ENCODE data around the gene MTA2. TPM values are rescaled to one million over a fixed set of nuclear protein-coding genes. Genes with fewer than 3 reads are reported as not detected.
A peak's percentile ranks its signal among the peaks of the same experiment; 100 is the strongest.
"Not testable (repeated sequence)": the region's sequence is repeated elsewhere in the genome, so short reads cannot be mapped to it uniquely, and the experiment has no call there.

MTA2 gene
- total RNA-seq, 1 donor from 2014 or later = 224 TPM

DNA sequence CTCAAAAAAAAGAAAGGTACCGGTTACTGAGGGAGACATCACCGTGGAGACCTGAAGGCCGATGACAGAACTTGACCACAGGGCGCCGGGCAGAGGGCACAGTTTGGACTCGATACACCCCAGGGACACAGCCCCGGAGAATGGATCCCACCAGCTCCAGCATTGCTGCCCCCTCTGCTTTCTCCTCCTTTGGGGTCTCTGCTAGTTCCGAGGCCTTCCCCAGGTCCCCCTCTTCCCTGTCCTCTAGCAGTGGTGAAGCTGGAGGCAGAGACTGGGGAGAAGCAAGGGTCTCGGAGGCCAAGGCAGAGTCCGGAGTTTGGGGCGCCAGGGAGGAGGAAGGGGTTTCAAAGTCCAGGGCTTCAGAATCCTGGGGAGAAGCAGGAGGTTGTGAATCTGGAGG, 23.1 kb downstream of the MTA2 start:
- intact Hi-C loops (cut with micrococcal nuclease) = no loop called here
- no peaks in the 10 kb centered on the region for H3K27me3 Mint-ChIP-seq (ENCODE audit: insufficient read depth)
- peaks cover 6% of the 10 kb centered on the region for H3K4me1 Mint-ChIP-seq (ENCODE audit: low read depth)
- DNase-seq (ENCODE audit: low spot score) = no peak
- H3K27ac Mint-ChIP-seq = no peak overlapping the region
- H3K4me3 Mint-ChIP-seq = no peak overlapping the region
- peaks cover 29% of the 10 kb centered on the region for H3K36me3 Mint-ChIP-seq (ENCODE audit: low read depth)
- no peaks in the 10 kb centered on the region for H3K9me3 Mint-ChIP-seq

GRCh38 chr11:62577046-62577714, 24.5 kb downstream of the MTA2 start:
- peaks cover 17% of the 10 kb centered on the region for H3K4me1 Mint-ChIP-seq (ENCODE audit: low read depth)
- no peak overlapping the region for H3K4me3 Mint-ChIP-seq
- no peaks in the 10 kb centered on the region for H3K9me3 Mint-ChIP-seq
- intact Hi-C loops (cut with micrococcal nuclease) = no loop called here
- no peak overlapping the region for H3K27ac Mint-ChIP-seq
- H3K36me3 Mint-ChIP-seq (ENCODE audit: low read depth) = peaks cover 40% of the 10 kb centered on the region
- DNase-seq (ENCODE audit: low spot score) = no peak
- no peaks in the 10 kb centered on the region for H3K27me3 Mint-ChIP-seq (ENCODE audit: insufficient read depth)

DNA sequence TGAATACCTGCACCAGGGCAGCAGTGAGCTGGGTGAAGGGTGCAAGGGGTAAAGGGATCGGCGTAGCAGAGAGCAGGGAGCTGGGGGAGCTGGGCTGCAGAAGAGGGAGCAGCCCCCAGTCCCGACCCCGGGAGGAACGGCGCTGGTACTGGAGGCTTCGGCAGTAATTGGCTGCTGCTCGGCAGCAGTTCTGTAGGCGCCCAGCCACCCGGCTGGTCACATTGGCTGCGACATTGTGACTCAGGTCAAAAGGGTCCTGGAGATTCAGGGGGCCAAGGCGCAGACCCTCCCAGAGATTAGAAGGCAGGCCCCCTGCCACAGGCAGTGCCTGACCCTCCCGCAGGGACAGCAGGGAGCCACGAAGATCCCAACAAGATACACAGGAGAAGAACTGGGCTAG, 25.8 kb downstream of the MTA2 start:
- no peak overlapping the region for H3K4me3 Mint-ChIP-seq
- H3K27me3 Mint-ChIP-seq (ENCODE audit: insufficient read depth) = no peaks in the 10 kb centered on the region
- no peaks in the 10 kb centered on the region for H3K9me3 Mint-ChIP-seq
- DNase-seq (ENCODE audit: low spot score) = no peak
- peaks cover 46% of the 10 kb centered on the region for H3K36me3 Mint-ChIP-seq (ENCODE audit: low read depth)
- peaks cover 31% of the 10 kb centered on the region for H3K4me1 Mint-ChIP-seq (ENCODE audit: low read depth)
- intact Hi-C loops (cut with micrococcal nuclease) = no loop called here
- H3K27ac Mint-ChIP-seq = peak overlapping the region; percentile 50

DNA sequence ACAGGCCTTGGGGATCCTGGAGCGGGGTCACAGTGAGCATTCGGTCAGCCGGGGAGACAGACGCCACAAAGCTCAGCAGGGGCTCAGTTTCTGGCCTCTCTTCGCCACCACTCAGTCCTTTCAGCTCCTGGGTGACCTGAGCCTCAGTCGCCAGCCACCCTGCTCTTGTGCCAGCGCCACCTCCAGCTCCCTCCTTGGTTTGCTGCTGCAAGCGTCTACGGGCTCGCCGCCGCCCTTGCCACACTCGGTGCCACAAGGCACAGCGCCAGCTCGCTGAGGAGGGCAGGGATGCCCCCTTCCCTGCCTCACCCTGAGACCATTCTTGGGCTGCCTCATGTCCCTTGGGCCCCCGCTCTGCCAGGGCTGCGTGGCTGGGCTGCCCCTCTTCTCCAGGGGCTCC, 26.5 kb downstream of the MTA2 start:
- Mint-ChIP-seq H3K27ac (peak overlapping the region; percentile 92), H3K9me3 (no peaks in the 10 kb centered on the region), H3K36me3 (ENCODE audit: low read depth) (peaks cover 48% of the 10 kb centered on the region), H3K4me1 (ENCODE audit: low read depth) (peaks cover 35% of the 10 kb centered on the region), H3K27me3 (ENCODE audit: insufficient read depth) (no peaks in the 10 kb centered on the region), H3K4me3 (peak overlapping the region; percentile 98)
- DNase-seq (ENCODE audit: low spot score) = no peak
- intact Hi-C loops (cut with micrococcal nuclease) = no loop called here

DNA sequence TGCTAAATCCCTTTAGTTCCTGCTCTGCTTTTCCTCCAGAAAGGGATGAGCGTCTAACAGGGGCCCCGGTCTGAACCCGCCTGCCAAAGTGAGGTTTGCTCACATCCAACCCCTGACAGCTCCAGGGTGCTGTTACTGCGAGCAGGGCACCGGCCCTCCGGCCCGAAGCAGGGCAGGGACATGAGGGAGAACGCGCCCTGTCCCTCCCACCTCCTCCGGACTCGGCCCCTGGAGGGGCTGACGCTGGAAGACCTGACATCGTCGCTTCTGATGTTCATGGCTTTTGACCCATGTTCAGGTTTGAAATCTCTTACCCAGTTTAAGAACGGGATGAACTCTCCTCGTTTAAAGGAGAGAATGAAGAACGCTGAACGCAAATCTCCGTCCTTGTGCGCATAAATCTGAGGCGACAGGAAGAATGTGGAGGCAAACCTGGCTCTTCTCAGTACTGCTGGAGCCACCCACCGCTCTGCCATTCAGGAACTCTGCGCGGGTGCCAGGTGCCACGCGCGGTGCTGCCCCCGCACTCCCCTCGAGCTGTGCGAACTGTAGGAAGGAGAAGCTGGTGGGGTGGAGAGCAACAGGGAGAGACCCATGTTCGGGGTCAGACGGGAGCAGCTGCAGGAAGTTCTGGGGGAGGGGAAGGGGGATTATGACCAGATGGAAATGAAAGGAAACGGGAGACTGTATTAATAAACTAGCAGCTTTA, 27.1 kb downstream of the MTA2 start:
- peak overlapping the region; percentile 98 for H3K4me3 Mint-ChIP-seq
- H3K27me3 Mint-ChIP-seq (ENCODE audit: insufficient read depth) = no peaks in the 10 kb centered on the region
- no peaks in the 10 kb centered on the region for H3K9me3 Mint-ChIP-seq
- H3K36me3 Mint-ChIP-seq (ENCODE audit: low read depth) = peaks cover 54% of the 10 kb centered on the region
- H3K4me1 Mint-ChIP-seq (ENCODE audit: low read depth) = peaks cover 37% of the 10 kb centered on the region
- intact Hi-C loops (cut with micrococcal nuclease) = loop anchor here (1.0 to 5.0 kb wide), 4 partner anchors 72 to 308 kb away; partner anchors contain the start of genes GANAB and SLC3A2
- H3K27ac Mint-ChIP-seq = peak overlapping the region; percentile 92
- DNase-seq (ENCODE audit: low spot score) = no peak

DNA sequence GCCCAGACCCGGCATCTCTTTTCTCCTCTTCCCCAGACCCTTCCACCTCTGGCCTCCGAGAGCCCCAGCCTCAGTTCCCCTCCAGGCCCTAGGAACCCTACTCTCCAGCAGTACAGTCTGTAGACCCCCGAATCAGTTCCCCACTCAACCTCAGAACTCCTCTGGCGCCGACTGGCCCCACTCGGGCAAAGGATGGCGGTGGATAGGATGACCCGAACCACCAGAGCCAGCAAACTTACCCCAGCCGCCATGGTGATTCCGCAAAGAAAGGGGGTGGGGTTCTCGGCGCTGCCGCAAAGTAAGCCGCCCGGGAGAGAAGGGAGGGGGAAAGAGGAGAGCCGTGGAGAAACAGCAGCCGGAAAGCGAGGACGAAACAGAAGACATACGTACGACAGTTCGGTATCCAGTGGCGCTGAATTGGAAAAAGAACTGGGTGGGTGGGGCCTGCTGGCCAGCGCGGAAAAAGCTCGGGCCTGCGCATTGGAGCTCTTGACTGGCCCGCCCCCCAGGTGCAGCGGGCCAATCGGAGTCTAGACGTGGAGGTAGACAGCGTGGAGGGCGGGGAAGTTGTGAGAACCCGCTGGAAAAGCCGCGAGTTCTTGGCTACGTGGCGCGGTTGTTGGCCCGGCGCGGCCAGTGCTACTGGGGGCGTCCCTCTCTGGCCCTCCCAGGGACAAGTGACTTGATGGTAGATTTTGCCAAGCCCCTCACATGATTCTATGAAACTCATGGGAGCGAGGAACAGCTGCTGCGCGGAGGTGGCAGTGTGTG, 27.9 kb downstream of the MTA2 start, which contains the start of gene EEF1G:
Gene EEF1G, minus strand, starts transcription at position 300 of the 771 bp plus-strand sequence. Its CDS starts 49 bp downstream, at position 251.
- intact Hi-C loops (cut with micrococcal nuclease) = loop anchor here (1.0 to 5.0 kb wide), 8 partner anchors 16 to 309 kb away; partner anchors contain the start of genes GANAB, SLC3A2 and TUT1
- DNase-seq (ENCODE audit: low spot score) = peak; percentile 99
- Mint-ChIP-seq H3K9me3 (no peaks in the 10 kb centered on the region), H3K27me3 (ENCODE audit: insufficient read depth) (no peaks in the 10 kb centered on the region), H3K36me3 (ENCODE audit: low read depth) (peaks cover 54% of the 10 kb centered on the region), H3K27ac (peak within 1 kb of the TSS; percentile 92), H3K4me3 (peak within 1 kb of the TSS; percentile 98), H3K4me1 (ENCODE audit: low read depth) (peaks cover 37% of the 10 kb centered on the region)

DNA sequence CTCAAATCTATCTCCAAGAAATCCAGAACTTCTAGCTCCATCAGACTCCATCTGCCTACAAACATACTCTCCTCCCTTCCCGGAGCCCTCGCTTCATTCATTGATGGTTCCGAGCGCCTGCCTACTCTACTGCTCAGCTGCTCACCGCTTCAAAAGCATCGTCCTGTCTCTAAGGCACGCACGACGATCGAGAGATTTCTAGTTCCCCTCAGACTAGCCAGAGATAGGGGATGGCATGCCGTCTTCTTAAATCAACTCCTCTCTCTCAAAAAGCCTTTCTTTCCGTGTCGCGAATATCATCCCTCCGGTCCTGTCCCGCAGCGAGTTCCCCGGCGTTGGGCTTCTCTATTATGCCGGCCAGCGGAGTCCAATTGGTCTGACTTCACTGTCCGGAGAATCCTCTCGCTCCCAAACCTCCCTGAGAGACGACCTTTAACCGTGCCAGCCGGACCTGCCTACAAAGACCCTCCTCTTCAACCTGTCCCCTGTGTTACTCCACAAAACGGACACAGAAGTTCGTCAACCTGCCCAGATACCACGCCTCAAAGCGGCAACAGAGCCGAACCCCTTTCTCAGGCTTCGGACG, 28.6 kb downstream of the MTA2 start:
- Mint-ChIP-seq H3K9me3 (no peaks in the 10 kb centered on the region), H3K4me3 (peak overlapping the region; percentile 98), H3K27ac (peak overlapping the region; percentile 92), H3K27me3 (ENCODE audit: insufficient read depth) (no peaks in the 10 kb centered on the region), H3K4me1 (ENCODE audit: low read depth) (peaks cover 37% of the 10 kb centered on the region), H3K36me3 (ENCODE audit: low read depth) (peaks cover 57% of the 10 kb centered on the region)
- intact Hi-C loops (cut with micrococcal nuclease) = loop anchor here (1.0 to 5.0 kb wide), 5 partner anchors 16 to 309 kb away; partner anchors contain the start of genes SLC3A2 and TUT1
- DNase-seq (ENCODE audit: low spot score) = no peak

DNA sequence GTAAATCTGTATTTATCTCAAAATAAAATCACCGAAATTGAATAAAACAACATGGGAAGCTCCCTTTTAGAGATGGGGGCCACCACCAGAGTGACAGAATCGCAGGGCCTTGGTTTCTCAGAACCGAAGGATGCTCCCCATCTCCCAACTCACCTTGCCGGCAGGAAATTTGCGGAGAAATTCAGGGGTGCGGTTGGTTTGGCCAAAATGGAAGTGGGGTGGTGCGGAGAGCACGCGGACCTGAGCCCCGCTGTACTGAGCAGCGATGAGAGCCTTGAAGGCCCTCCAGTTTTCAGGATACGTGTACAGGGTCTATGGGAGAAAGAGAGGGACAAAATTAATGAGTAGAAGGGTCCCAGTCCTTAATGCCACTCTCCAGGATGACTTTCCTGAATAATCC, 29.2 kb downstream of the MTA2 start:
- intact Hi-C loops (cut with micrococcal nuclease) = loop anchor here (5.0 kb wide), 1 partner anchor 310 kb away; the partner anchor contains the start of gene SLC3A2
- Mint-ChIP-seq H3K27me3 (ENCODE audit: insufficient read depth) (no peaks in the 10 kb centered on the region), H3K9me3 (no peaks in the 10 kb centered on the region), H3K4me1 (ENCODE audit: low read depth) (peaks cover 38% of the 10 kb centered on the region), H3K36me3 (ENCODE audit: low read depth) (peaks cover 57% of the 10 kb centered on the region), H3K4me3 (peak overlapping the region; percentile 98), H3K27ac (peak overlapping the region; percentile 92)
- no peak for DNase-seq (ENCODE audit: low spot score)

- H3K36me3 Mint-ChIP-seq (ENCODE audit: low read depth) = peaks cover 59% of the 10 kb centered on the region
- not testable (repeated sequence) for DNase-seq (ENCODE audit: low spot score); H3K27ac Mint-ChIP-seq; H3K27me3 Mint-ChIP-seq (ENCODE audit: insufficient read depth); H3K9me3 Mint-ChIP-seq
- H3K4me3 Mint-ChIP-seq = peak overlapping the region; percentile 98
- peaks cover 47% of the 10 kb centered on the region for H3K4me1 Mint-ChIP-seq (ENCODE audit: low read depth)
- intact Hi-C loops (cut with micrococcal nuclease) = loop anchor here (5.0 kb wide), 1 partner anchor 311 kb away; the partner anchor contains the start of gene SLC3A2
Measured at GRCh38 chr11:62571493-62571892, 30.2 kb downstream of the MTA2 start.

- peak overlapping the region; percentile 98 for H3K4me3 Mint-ChIP-seq
- H3K9me3 Mint-ChIP-seq; DNase-seq (ENCODE audit: low spot score); H3K27me3 Mint-ChIP-seq (ENCODE audit: insufficient read depth): not testable (repeated sequence)
- peak overlapping the region; percentile 40 for H3K27ac Mint-ChIP-seq
- peaks cover 64% of the 10 kb centered on the region for H3K36me3 Mint-ChIP-seq (ENCODE audit: low read depth)
- intact Hi-C loops (cut with micrococcal nuclease) = loop anchor here (5.0 kb wide), 1 partner anchor 311 kb away; the partner anchor contains the start of gene SLC3A2
- peaks cover 53% of the 10 kb centered on the region for H3K4me1 Mint-ChIP-seq (ENCODE audit: low read depth)
Measured at GRCh38 chr11:62570903-62571302, 30.8 kb downstream of the MTA2 start.

- intact Hi-C loops (cut with micrococcal nuclease) = loop anchor here (5.0 kb wide), 1 partner anchor 313 kb away; the partner anchor contains the start of gene SLC3A2
Measured at GRCh38 chr11:62569611-62570010, 32.1 kb downstream of the MTA2 start.

DNA sequence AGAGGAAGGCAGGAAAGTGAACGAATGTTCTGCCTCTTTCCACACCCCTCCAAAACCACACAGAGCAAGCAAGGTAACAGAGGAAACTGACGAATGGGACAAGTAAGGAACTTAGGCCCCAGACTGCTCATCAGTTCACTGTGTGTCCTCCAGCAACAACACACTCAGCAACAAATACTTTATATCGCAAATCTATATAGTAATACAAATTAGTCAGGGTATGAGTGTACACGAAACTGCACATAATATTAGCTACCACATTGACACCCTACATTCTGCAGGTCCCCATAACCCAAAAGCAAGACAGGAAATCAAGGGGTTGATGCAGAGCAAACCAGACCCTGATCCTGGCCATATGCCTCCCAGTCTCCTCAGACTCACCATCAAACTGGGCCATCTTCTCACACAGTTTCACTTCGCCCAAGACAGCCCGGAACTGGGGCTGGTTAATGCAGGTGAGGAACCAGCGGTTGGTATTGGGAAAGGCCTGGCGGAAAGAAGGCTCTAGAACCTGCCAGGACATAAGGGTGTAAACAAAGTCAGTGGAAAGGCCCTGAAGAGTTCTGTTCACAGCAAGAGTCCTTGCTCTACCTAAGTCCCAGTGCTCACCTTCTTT, 34.5 kb downstream of the MTA2 start:
- peak overlapping the region; percentile 40 for H3K27ac Mint-ChIP-seq
- H3K4me1 Mint-ChIP-seq (ENCODE audit: low read depth) = peaks cover 45% of the 10 kb centered on the region
- DNase-seq (ENCODE audit: low spot score) = no peak
- intact Hi-C loops (cut with micrococcal nuclease) = no loop called here
- H3K9me3 Mint-ChIP-seq = no peaks in the 10 kb centered on the region
- H3K4me3 Mint-ChIP-seq = no peak overlapping the region
- H3K36me3 Mint-ChIP-seq (ENCODE audit: low read depth) = peaks cover 60% of the 10 kb centered on the region
- no peaks in the 10 kb centered on the region for H3K27me3 Mint-ChIP-seq (ENCODE audit: insufficient read depth)

More at GRCh38 chr11:62569611-62570010, 32.1 kb downstream of the MTA2 start:
- no peak overlapping the region for H3K27ac Mint-ChIP-seq
- no peaks in the 10 kb centered on the region for H3K9me3 Mint-ChIP-seq
- DNase-seq (ENCODE audit: low spot score) = no peak
- H3K4me3 Mint-ChIP-seq = no peak overlapping the region
- H3K27me3 Mint-ChIP-seq (ENCODE audit: insufficient read depth) = no peaks in the 10 kb centered on the region
- H3K4me1 Mint-ChIP-seq (ENCODE audit: low read depth) = peaks cover 56% of the 10 kb centered on the region
- H3K36me3 Mint-ChIP-seq (ENCODE audit: low read depth) = peaks cover 70% of the 10 kb centered on the region
